K562 (cell line): ENCODE results near the gene HSP90AA1. TPM values are rescaled to one million over a fixed set of nuclear protein-coding genes. Genes with fewer than 3 reads are reported as not detected.

Experiments
- BACH1 ChIP-seq: fragments of 200-800 bp; sonication (Bioruptor generic); IDR thresholded peaks from 2 replicates; pipeline ENCODE4 v1.6.1; 2016; ENCODE audit warnings: missing genetic modification characterization, missing compliant biosample characterization
- BCL6 ChIP-seq: fragments of 250-450 bp; sonication (Bioruptor Pico); IDR thresholded peaks from 2 replicates; pipeline ENCODE4 v1.4.0; 2020
- BRCA1 ChIP-seq, 2 experiments: fragments of 450-650 bp in 1 of 2; sonication (generic) in 1 of 2; formaldehyde crosslinking in 1 of 2; IDR thresholded peaks; 2 replicates each; pipeline versions ENCODE4 v1.5.0 to v1.6.1; 2017 to 2020; ENCODE audit warnings: mild to moderate bottlenecking in 1 of 2, missing genetic modification reagents in 1 of 2
- C11orf30 ChIP-seq: fragments of 450-650 bp; IDR thresholded peaks from 2 replicates; pipeline ENCODE4 v1.6.1; 2016; ENCODE audit warnings: low read depth, mild to moderate bottlenecking
- DACH1 ChIP-seq: fragments of 450-650 bp; IDR thresholded peaks from 2 replicates; pipeline ENCODE4 v1.6.1; 2018; ENCODE audit not compliant: partially characterized antibody
- GTF2F1 ChIP-seq: IDR thresholded peaks from 2 replicates; pipeline ENCODE4 v1.6.1; 2011; ENCODE audit warnings: low read depth, low read length, improper control_type of control experiment
- HCFC1 ChIP-seq: IDR thresholded peaks from 2 replicates; pipeline ENCODE4 v1.6.1; 2012; ENCODE audit warnings: low read depth, low read length, improper control_type of control experiment
- L3MBTL2 ChIP-seq: fragments of 450-650 bp; IDR thresholded peaks from 2 replicates; pipeline ENCODE4 v1.6.1; 2016; ENCODE audit warnings: mild to moderate bottlenecking, moderate library complexity
- MTA2 ChIP-seq: fragments of 450-650 bp; IDR thresholded peaks from 2 replicates; pipeline ENCODE4 v1.6.1; 2016; ENCODE audit warnings: low read depth
- MYBL2 ChIP-seq, 2 experiments: fragments of 450-650 bp in 1 of 2; sonication (generic) in 1 of 2; formaldehyde crosslinking in 1 of 2; IDR thresholded peaks; 2 replicates each; pipeline versions ENCODE4 v1.6.1 to v1.8.1; 2017 to 2022; ENCODE audit warnings: borderline replicate concordance in 1 of 2, inconsistent platforms in 1 of 2, low read depth in 1 of 2, mild to moderate bottlenecking in 1 of 2, missing genetic modification reagents in 1 of 2, moderate library complexity in 1 of 2
- MYC ChIP-seq, 2 experiments: fragments of 250-450 bp in 1 of 2; sonication (Bioruptor Pico) in 1 of 2; IDR thresholded peaks; 2 replicates each; pipeline versions ENCODE4 v1.5.1 to v1.6.1; 2012 to 2021; ENCODE audit warnings: low read depth in 2 of 2, borderline replicate concordance in 1 of 2, improper control_type of control experiment in 1 of 2, low read length in 1 of 2, mild to moderate bottlenecking in 1 of 2, moderate library complexity in 1 of 2
- NR2F6 ChIP-seq: fragments of 450-650 bp; formaldehyde crosslinking; IDR thresholded peaks from 2 replicates; pipeline ENCODE4 v1.4.0; 2020; ENCODE audit warnings: mild to moderate bottlenecking
- NUFIP1 ChIP-seq: fragments of 450-650 bp; IDR thresholded peaks from 2 replicates; pipeline ENCODE4 v1.6.1; 2018; ENCODE audit not compliant: partially characterized antibody
- PHF21A ChIP-seq: fragments of 450-650 bp; IDR thresholded peaks from 2 replicates; pipeline ENCODE4 v1.6.1; 2017; ENCODE audit warnings: low read depth, borderline replicate concordance
- POLR2AphosphoS5 ChIP-seq: IDR thresholded peaks from 2 replicates; pipeline ENCODE4 v1.6.1; 2011; ENCODE audit warnings: mild to moderate bottlenecking, low read depth, low read length, moderate library complexity; ENCODE audit not compliant: control insufficient read depth, insufficient read depth
- POU5F1 ChIP-seq: fragments of 150-350 bp; IDR thresholded peaks from 2 replicates; pipeline ENCODE4 v1.6.1; 2014; ENCODE audit warnings: borderline replicate concordance, low read length, low read depth, mild to moderate bottlenecking; ENCODE audit not compliant: partially characterized antibody
- RBM14 ChIP-seq: fragments of 200-400 bp; formaldehyde crosslinking; IDR thresholded peaks from 2 replicates; pipeline ENCODE4 v1.6.1; 2018; ENCODE audit warnings: low read depth, mild to moderate bottlenecking, low read length, moderate library complexity, borderline replicate concordance; ENCODE audit not compliant: insufficient read depth
- SRSF3 ChIP-seq: fragments of 200-400 bp; formaldehyde crosslinking; IDR thresholded peaks from 2 replicates; pipeline ENCODE4 v1.6.1; 2016; ENCODE audit warnings: mild to moderate bottlenecking, low read length, moderate library complexity; ENCODE audit not compliant: insufficient read depth
- TAF9B ChIP-seq: fragments of 450-650 bp; IDR thresholded peaks from 2 replicates; pipeline ENCODE4 v1.6.1; 2018; ENCODE audit warnings: mild to moderate bottlenecking; ENCODE audit not compliant: partially characterized antibody
- TRIM24 ChIP-seq, 2 experiments: fragments of 450-650 bp; IDR thresholded peaks; 2 replicates each; pipeline ENCODE4 v1.6.1; 2016
- ZBED1 ChIP-seq: IDR thresholded peaks from 2 replicates; pipeline ENCODE4 v1.6.1; 2014
- ZNF324 ChIP-seq: fragments of 250-450 bp; sonication (Bioruptor Pico); IDR thresholded peaks from 2 replicates; pipeline ENCODE4 v1.4.0; 2020; ENCODE audit warnings: mild to moderate bottlenecking
- ZNF707 ChIP-seq: fragments of 250-450 bp; sonication (Bioruptor Pico); conservative IDR thresholded peaks from 2 replicates; pipeline ENCODE4 v1.8.0; 2022; ENCODE audit warnings: inconsistent platforms, mild to moderate bottlenecking, moderate library complexity
- ZNF766 ChIP-seq: fragments of 200-800 bp; sonication (Bioruptor generic); conservative IDR thresholded peaks from 2 replicates; pipeline ENCODE4 v1.6.1; 2016; ENCODE audit warnings: missing genetic modification characterization, missing compliant biosample characterization
- polyA plus RNA-seq, 8 experiments: library from polyadenylated mRNA; depleted of rRNA in 4 of 8; stranded (reverse) in 5 of 8; unstranded in 3 of 8; fragments of >200 nt; fragmentation: Nextera tagmentation in 2 of 8; fragmentation: Illumina TruSeq in 1 of 8; extraction: Ambion mirVana in 2 of 8; extraction: Trizol in 1 of 8; gene quantifications; 2 replicates each; pipeline versions ENCODE4 v1.2.1 to v1.2.3, GENCODE V29; 2011 to 2014; ENCODE audit warnings: inconsistent platforms in 1 of 8, missing spikeins in 1 of 8
- total RNA-seq, 7 experiments: library from RNA; depleted of rRNA in 6 of 7; stranded (reverse); fragments of >200 nt in 6 of 7; fragmentation: Illumina TruSeq in 2 of 7; extraction: Trizol in 2 of 7; gene quantifications; 2 replicates each; pipeline versions ENCODE4 v1.2.1 to v1.2.3, GENCODE V29; 2011 to 2021; ENCODE audit warnings: low replicate concordance in 1 of 7
- TF ChIP-seq, protein P1 (sequence below): fragments of 200-800 bp; sonication (Bioruptor generic); IDR thresholded peaks from 2 replicates; pipeline ENCODE4 v1.6.1; 2017; ENCODE audit warnings: missing genetic modification characterization, missing compliant biosample characterization
- TF ChIP-seq, protein P2 (sequence below): IDR thresholded peaks from 2 replicates; pipeline ENCODE4 v1.6.1; 2012; ENCODE audit warnings: low read depth, low read length, improper control_type of control experiment, borderline replicate concordance

HSP90AA1 gene
- total and polyA plus RNA-seq, 9 of the 15 experiments (the other 6 are each of a cell fraction or from before 2014, with no cell fraction given), result 377 to 1,731 (median 879) TPM

DNA sequence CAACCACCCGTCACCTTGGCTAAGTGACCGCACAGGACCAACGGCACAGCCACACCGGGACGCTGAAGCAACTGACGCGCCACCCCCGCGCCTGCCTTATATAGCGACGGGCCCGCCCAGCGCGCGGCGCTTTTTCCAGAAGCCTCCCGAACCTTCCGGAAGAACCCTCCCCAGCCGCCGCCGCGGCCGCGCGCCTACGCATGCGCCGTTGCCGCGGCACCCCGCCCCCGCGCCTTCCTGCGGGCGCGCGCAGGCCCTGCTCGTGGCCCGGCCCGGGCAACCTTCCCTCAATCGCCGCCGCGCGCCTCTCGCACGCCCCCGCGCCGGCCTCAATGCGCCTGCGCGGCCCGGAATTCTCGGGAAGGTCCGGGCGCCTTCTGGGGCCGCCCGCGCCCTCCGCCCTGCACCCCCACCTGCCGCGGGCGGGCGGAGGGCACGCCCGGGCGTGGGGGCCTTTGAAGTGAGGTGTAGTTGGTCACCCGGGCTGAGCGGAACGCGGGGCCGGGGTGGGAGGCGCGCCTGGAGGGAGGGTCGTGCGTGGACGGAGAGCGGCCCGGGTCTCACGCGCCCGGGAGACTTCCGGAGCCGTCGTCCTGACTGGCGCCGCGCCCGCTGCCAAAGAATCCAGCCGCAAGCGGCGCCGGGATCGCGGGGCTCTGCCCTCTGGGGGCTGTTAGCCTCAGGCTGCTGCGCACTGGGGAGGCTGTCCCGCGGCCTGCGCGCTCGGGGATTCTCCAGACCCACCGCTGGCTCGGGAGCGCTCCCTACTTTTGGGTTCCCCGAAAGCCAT, at the start of gene HSP90AA1 (continued):
- TF ChIP-seq MYBL2 (IDR thresholded peaks at IDR 0.05; ENCODE audit: low read depth), result no peak
- TF ChIP-seq MYBL2 (CRISPR knock-in tag; IDR thresholded peaks at IDR 0.05; ENCODE audit: borderline replicate concordance), result no peak
- peak; percentile 71 for TF ChIP-seq TAF9B
- peak; percentile 95 for TF ChIP-seq GTF2F1
- TF ChIP-seq ZNF707, result no peak
- no peak for TF ChIP-seq NUFIP1
- TF ChIP-seq TRIM24 (IDR thresholded peaks at IDR 0.05), result no peak
- no peak for TF ChIP-seq POU5F1
- TF ChIP-seq BCL6, result no peak
- no peak for TF ChIP-seq RBM14
- no peak for TF ChIP-seq C11orf30
- no peak for TF ChIP-seq BACH1 (tag)
- peak; percentile 98 for TF ChIP-seq POLR2AphosphoS5
- TF ChIP-seq PHF21A, result no peak
- TF ChIP-seq, protein P1, sequence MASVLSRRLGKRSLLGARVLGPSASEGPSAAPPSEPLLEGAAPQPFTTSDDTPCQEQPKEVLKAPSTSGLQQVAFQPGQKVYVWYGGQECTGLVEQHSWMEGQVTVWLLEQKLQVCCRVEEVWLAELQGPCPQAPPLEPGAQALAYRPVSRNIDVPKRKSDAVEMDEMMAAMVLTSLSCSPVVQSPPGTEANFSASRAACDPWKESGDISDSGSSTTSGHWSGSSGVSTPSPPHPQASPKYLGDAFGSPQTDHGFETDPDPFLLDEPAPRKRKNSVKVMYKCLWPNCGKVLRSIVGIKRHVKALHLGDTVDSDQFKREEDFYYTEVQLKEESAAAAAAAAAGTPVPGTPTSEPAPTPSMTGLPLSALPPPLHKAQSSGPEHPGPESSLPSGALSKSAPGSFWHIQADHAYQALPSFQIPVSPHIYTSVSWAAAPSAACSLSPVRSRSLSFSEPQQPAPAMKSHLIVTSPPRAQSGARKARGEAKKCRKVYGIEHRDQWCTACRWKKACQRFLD (CRISPR knock-in tag), result no peak; the same call in 1 of the 2 replicates
- no peak for TF ChIP-seq NR2F6 (CRISPR knock-in tag)
- TF ChIP-seq MYC (IDR thresholded peaks at IDR 0.05; ENCODE audit: low read depth, low read length), result peak; percentile 67
- peak; percentile 55; the same call in 1 of the 2 replicates for TF ChIP-seq MYC (CRISPR knock-in tag; IDR thresholded peaks at IDR 0.05; ENCODE audit: borderline replicate concordance, low read depth)
- TF ChIP-seq, protein P2, sequence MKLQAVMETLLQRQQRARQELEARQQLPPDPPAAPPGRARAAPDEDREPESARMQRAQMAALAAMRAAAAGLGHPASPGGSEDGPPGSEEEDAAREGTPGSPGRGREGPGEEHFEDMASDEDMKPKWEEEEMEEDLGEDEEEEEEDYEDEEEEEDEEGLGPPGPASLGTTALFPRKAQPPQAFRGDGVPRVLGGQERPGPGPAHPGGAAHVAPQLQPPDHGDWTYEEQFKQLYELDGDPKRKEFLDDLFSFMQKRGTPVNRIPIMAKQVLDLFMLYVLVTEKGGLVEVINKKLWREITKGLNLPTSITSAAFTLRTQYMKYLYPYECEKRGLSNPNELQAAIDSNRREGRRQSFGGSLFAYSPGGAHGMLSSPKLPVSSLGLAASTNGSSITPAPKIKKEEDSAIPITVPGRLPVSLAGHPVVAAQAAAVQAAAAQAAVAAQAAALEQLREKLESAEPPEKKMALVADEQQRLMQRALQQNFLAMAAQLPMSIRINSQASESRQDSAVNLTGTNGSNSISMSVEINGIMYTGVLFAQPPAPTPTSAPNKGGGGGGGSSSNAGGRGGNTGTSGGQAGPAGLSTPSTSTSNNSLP, result no peak
- TF ChIP-seq HCFC1, result peak; percentile 29; the same call in 1 of the 2 replicates
- TF ChIP-seq ZNF324 (CRISPR knock-in tag), result 0 out of 2 replicates have a peak, but pooled peaks have one; percentile 12
- TF ChIP-seq L3MBTL2, result peak; percentile 89
- TF ChIP-seq DACH1, result no peak
- peak; percentile 65; the same call in 1 of the 2 replicates for TF ChIP-seq ZNF766 (CRISPR knock-in tag)
- no peak for TF ChIP-seq MTA2
- no peak for TF ChIP-seq BRCA1 (IDR thresholded peaks at IDR 0.05)
- no peak for TF ChIP-seq BRCA1 (CRISPR knock-in tag; IDR thresholded peaks at IDR 0.05)
- TF ChIP-seq ZBED1, result peak; percentile 92; the same call in 1 of the 2 replicates
- no peak for TF ChIP-seq SRSF3
